H9 (cell line): Measurements from ENCODE around the gene ATP13A1. TPM values are rescaled to one million over a fixed set of nuclear protein-coding genes. Genes with fewer than 3 reads are reported as not detected.

ENCODE experiments used
- DNase-seq: peaks from one replicate; pipeline ENCODE4 v3.0.0-alpha.2; 2017
- H2AFZ ChIP-seq: one replicate; pipeline ENCODE4 v1.6.1; 2013; ENCODE audit warnings: mild to moderate bottlenecking, low read length, control low read depth, moderate library complexity
- H2AK5ac ChIP-seq: 2 replicates; pipeline ENCODE4 v1.6.1; 2013; ENCODE audit warnings: low read length, control low read depth, mixed read lengths; ENCODE audit not compliant: insufficient read length
- H2BK120ac ChIP-seq: one replicate; pipeline ENCODE4 v1.6.1; 2013; ENCODE audit warnings: low read depth, mild to moderate bottlenecking, low read length, control low read depth, inconsistent platforms; ENCODE audit not compliant: poor library complexity, severe bottlenecking
- H2BK12ac ChIP-seq: 2 replicates; pipeline ENCODE4 v1.6.1; 2013; ENCODE audit warnings: low read length, control low read depth, mixed read lengths, low read depth; ENCODE audit not compliant: insufficient read length
- H2BK15ac ChIP-seq: 2 replicates; pipeline ENCODE4 v1.6.1; 2013; ENCODE audit warnings: low read depth, low read length, control low read depth
- H2BK20ac ChIP-seq: one replicate; pipeline ENCODE4 v1.6.1; 2013; ENCODE audit warnings: low read depth, mild to moderate bottlenecking, low read length, control low read depth, inconsistent platforms; ENCODE audit not compliant: poor library complexity, severe bottlenecking
- H2BK5ac ChIP-seq: 2 replicates; pipeline ENCODE4 v1.6.1; 2013; ENCODE audit warnings: low read length, control low read depth, mixed read lengths; ENCODE audit not compliant: insufficient read length
- H3K14ac ChIP-seq: 2 replicates; pipeline ENCODE4 v1.6.1; 2013; ENCODE audit warnings: low read length, control low read depth; ENCODE audit not compliant: insufficient read depth
- H3K18ac ChIP-seq: 2 replicates; pipeline ENCODE4 v1.6.1; 2013; ENCODE audit warnings: low read depth, mild to moderate bottlenecking, mixed read lengths, low read length, control low read depth; ENCODE audit not compliant: insufficient read length
- H3K23ac ChIP-seq: 2 replicates; pipeline ENCODE4 v1.6.1; 2013; ENCODE audit warnings: low read length, control low read depth, mixed read lengths, low read depth; ENCODE audit not compliant: insufficient read length
- H3K23me2 ChIP-seq: 2 replicates; pipeline ENCODE4 v1.6.1; 2013; ENCODE audit warnings: low read depth, mild to moderate bottlenecking, mixed read lengths, low read length, control low read depth; ENCODE audit not compliant: insufficient read length, poor library complexity, severe bottlenecking
- H3K27ac ChIP-seq: 2 replicates; pipeline ENCODE4 v1.5.1; 2013; ENCODE audit warnings: low read length, control low read depth, mixed read lengths, low read depth; ENCODE audit not compliant: insufficient read length
- H3K27me3 ChIP-seq: 2 replicates; pipeline ENCODE4 v1.6.1; 2013; ENCODE audit warnings: low read length, control low read depth, inconsistent platforms; ENCODE audit not compliant: insufficient read depth
- H3K4ac ChIP-seq: 2 replicates; pipeline ENCODE4 v1.6.1; 2013; ENCODE audit warnings: low read depth, mild to moderate bottlenecking, control low read depth, inconsistent platforms, low read length, moderate library complexity
- H3K4me1 ChIP-seq: 2 replicates; pipeline ENCODE4 v1.6.1; 2013; ENCODE audit warnings: low read length, control low read depth, inconsistent platforms; ENCODE audit not compliant: insufficient read depth
- H3K4me2 ChIP-seq: 2 replicates; pipeline ENCODE4 v1.6.1; 2013; ENCODE audit warnings: low read length, control low read depth, mixed read lengths; ENCODE audit not compliant: insufficient read length, insufficient read depth
- H3K56ac ChIP-seq: 2 replicates; pipeline ENCODE4 v1.6.1; 2013; ENCODE audit warnings: low read depth, mild to moderate bottlenecking, mixed read lengths, low read length, control low read depth; ENCODE audit not compliant: insufficient read length
- H3K79me1 ChIP-seq: 2 replicates; pipeline ENCODE4 v1.6.1; 2013; ENCODE audit warnings: low read depth, mild to moderate bottlenecking, moderate library complexity, low read length, control low read depth, inconsistent platforms; ENCODE audit not compliant: insufficient read depth, poor library complexity, severe bottlenecking
- H3K79me2 ChIP-seq: 2 replicates; pipeline ENCODE4 v1.6.1; 2013; ENCODE audit warnings: low read length, control low read depth, inconsistent platforms; ENCODE audit not compliant: insufficient read depth
- H3K9ac ChIP-seq: 2 replicates; pipeline ENCODE4 v1.6.1; 2013; ENCODE audit warnings: low read length, control low read depth, mixed read lengths; ENCODE audit not compliant: insufficient read length; ENCODE audit errors: extremely low read depth
- H3K9me3 ChIP-seq: one replicate; pipeline ENCODE4 v1.6.1; 2013; ENCODE audit warnings: low read depth, low read length, inconsistent platforms; ENCODE audit not compliant: control insufficient read depth
- H3T11ph ChIP-seq: one replicate; pipeline ENCODE4 v1.6.1; 2013; ENCODE audit warnings: mild to moderate bottlenecking, low read length, control low read depth, inconsistent platforms
- H4K20me1 ChIP-seq: one replicate; pipeline ENCODE4 v1.6.1; 2013; ENCODE audit not compliant: control insufficient read depth, insufficient read length, insufficient read depth
- H4K5ac ChIP-seq: 2 replicates; pipeline ENCODE4 v1.6.1; 2013; ENCODE audit warnings: low read depth, mild to moderate bottlenecking, mixed read lengths, low read length, control low read depth; ENCODE audit not compliant: insufficient read length
- H4K8ac ChIP-seq: replicated peaks from 2 replicates; pipeline ENCODE4 v1.6.1; 2013; ENCODE audit warnings: low read length, control low read depth, mixed read lengths, low read depth; ENCODE audit not compliant: insufficient read length
- H4K91ac ChIP-seq: 2 replicates; pipeline ENCODE4 v1.6.1; 2013; ENCODE audit warnings: low read depth, mild to moderate bottlenecking, moderate library complexity, mixed read lengths, low read length, control low read depth; ENCODE audit not compliant: insufficient read length
- H3K27ac Mint-ChIP-seq, 3 experiments: 2 replicates in 2 of 3; 3 replicates in 1 of 3; pipeline ENCODE4 v1.8.0; 2020 to 2021; ENCODE audit warnings: mixed read lengths in 3 of 3, mild to moderate bottlenecking in 1 of 3, moderate library complexity in 1 of 3
- H3K27me3 Mint-ChIP-seq: 2 replicates; pipeline ENCODE4 v1.8.0; 2021; ENCODE audit warnings: low read depth, mild to moderate bottlenecking, moderate library complexity, mixed read lengths
- H3K36me3 Mint-ChIP-seq, 3 experiments: 2 replicates in 2 of 3; 3 replicates in 1 of 3; pipeline ENCODE4 v1.8.0; 2020 to 2021; ENCODE audit warnings: low read depth in 3 of 3, mixed read lengths in 3 of 3; ENCODE audit not compliant: insufficient read depth in 1 of 3
- H3K4me1 Mint-ChIP-seq, 2 experiments: 2 replicates each; pipeline ENCODE4 v1.8.0; 2020; ENCODE audit warnings: mixed read lengths in 2 of 2
- H3K4me3 Mint-ChIP-seq, 2 experiments: 2 replicates in 1 of 2; 3 replicates in 1 of 2; pipeline ENCODE4 v1.8.0; 2020 to 2021; ENCODE audit warnings: mild to moderate bottlenecking in 2 of 2, mixed read lengths in 2 of 2, moderate library complexity in 1 of 2
- H3K9me3 Mint-ChIP-seq, 2 experiments: 2 replicates in 1 of 2; 3 replicates in 1 of 2; pipeline ENCODE4 v1.8.0; 2020; ENCODE audit warnings: mild to moderate bottlenecking in 2 of 2, mixed read lengths in 2 of 2, moderate library complexity in 1 of 2
- WGBS: extraction: QIAGEN DNeasy Blood & Tissue Kit; methylation state at CpG from one replicate; pipeline ENCODE4 v1.1.7; 2013; ENCODE audit warnings: missing lambda C conversion rate, low lambda C conversion rate, mixed read lengths; ENCODE audit not compliant: insufficient read length; ENCODE audit errors: extremely low coverage; 5-methylcytosine and 5-hydroxymethylcytosine counted together
- total RNA-seq: library from RNA; stranded (reverse); gene quantifications from 2 replicates; pipeline ENCODE4 v1.2.1, GENCODE V29; 2021
- TF ChIP-seq, protein P1 (sequence below): fragments of 200-600 bp; sonication (generic); conservative IDR thresholded peaks from 3 replicates; pipeline ENCODE4 v1.8.0; 2021; ENCODE audit warnings: antibody characterized with exemption, mild to moderate bottlenecking

The ATP13A1 gene
- total RNA-seq, 1 experiment from 2014 or later, result 67.8 TPM

DNA sequence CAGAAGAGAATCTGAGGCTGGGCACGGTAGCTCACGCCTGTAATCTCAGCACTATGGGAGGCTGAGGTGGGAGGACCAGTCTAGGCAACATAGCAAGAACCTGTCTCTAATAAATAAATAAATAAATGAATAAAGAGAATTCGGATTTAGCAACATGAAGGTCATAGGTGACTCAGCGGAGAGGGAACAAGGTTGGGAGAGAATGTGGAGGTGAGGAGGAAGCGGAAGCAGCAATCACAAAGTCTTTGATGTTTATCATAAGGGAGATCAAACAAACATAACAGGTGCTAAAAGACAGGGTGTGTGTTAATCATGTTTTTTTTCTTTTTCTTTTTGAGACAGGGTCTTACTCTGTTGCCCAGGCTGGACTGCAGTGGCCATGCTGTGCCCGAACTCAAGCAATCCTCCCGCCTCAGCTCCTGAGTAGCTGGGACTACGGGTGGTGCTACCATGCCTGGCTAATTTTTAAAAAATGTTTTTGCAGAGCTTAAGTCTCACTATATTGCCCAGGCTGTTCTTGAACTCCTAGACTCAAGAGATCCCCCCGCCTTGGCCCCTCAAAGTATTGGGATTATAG is 61.3 kb downstream of the ATP13A1 start:
- TF ChIP-seq, protein P1, sequence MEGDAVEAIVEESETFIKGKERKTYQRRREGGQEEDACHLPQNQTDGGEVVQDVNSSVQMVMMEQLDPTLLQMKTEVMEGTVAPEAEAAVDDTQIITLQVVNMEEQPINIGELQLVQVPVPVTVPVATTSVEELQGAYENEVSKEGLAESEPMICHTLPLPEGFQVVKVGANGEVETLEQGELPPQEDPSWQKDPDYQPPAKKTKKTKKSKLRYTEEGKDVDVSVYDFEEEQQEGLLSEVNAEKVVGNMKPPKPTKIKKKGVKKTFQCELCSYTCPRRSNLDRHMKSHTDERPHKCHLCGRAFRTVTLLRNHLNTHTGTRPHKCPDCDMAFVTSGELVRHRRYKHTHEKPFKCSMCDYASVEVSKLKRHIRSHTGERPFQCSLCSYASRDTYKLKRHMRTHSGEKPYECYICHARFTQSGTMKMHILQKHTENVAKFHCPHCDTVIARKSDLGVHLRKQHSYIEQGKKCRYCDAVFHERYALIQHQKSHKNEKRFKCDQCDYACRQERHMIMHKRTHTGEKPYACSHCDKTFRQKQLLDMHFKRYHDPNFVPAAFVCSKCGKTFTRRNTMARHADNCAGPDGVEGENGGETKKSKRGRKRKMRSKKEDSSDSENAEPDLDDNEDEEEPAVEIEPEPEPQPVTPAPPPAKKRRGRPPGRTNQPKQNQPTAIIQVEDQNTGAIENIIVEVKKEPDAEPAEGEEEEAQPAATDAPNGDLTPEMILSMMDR, result no peak
- Histone ChIP-seq H2BK20ac (no peak overlapping the region), H3K9me3 (no peaks in the 10 kb centered on the region), H3K23me2 (no peaks in the 10 kb centered on the region), H3K4me2 (no peak overlapping the region), H3K9ac (no peak overlapping the region), H4K20me1 (no peaks in the 10 kb centered on the region), H3K27me3 (no peaks in the 10 kb centered on the region), H3K18ac (no peak overlapping the region), H2BK120ac (no peak overlapping the region), H2BK5ac (no peak overlapping the region), H4K8ac (no peak overlapping the region), H2BK15ac (no peak overlapping the region), H4K91ac (no peak overlapping the region), H3K23ac (no peak overlapping the region), H3K79me1 (no peaks in the 10 kb centered on the region), H2BK12ac (no peak overlapping the region), H3K56ac (no peak overlapping the region), H2AFZ (no peak overlapping the region), H3K14ac (no peak overlapping the region), H2AK5ac (no peak overlapping the region), H3K4ac (no peak overlapping the region), H4K5ac (no peak overlapping the region), H3K27ac (no peak overlapping the region), H3K4me1 (peaks cover 4% of the 10 kb centered on the region; the same call in 1 of the 2 replicates), H3T11ph (no peak overlapping the region), H3K79me2 (no peaks in the 10 kb centered on the region)
- Mint-ChIP-seq H3K27me3 (no peaks in the 10 kb centered on the region), H3K36me3 (no peaks in the 10 kb centered on the region), H3K4me3 (no peak overlapping the region), H3K27ac (no peak overlapping the region; a peak in 1 of 7 replicates), H3K4me1 (peaks cover 14 to 22% of the 10 kb centered on the region in 2 experiments), H3K9me3 (no peaks in the 10 kb centered on the region)
- WGBS, result no CpG with 5 or more reads among the region's 9 CpGs
- DNase-seq, result no peak
